Measurements from ENCODE around the gene PPP3R1. TPM values are rescaled to one million over a fixed set of nuclear protein-coding genes. Genes with fewer than 3 reads are reported as not detected.

Gene PPP3R1
- total and polyA plus RNA-seq, 9 of the 15 experiments (the other 6 are each of a cell fraction or from before 2014, with no cell fraction given): 3.7 to 70.0 (median 24.8) TPM

- TF ChIP-seq SFPQ (IDR thresholded peaks at IDR 0.05; ENCODE audit: low read depth, low read length): no peak
- TF ChIP-seq, protein P1, sequence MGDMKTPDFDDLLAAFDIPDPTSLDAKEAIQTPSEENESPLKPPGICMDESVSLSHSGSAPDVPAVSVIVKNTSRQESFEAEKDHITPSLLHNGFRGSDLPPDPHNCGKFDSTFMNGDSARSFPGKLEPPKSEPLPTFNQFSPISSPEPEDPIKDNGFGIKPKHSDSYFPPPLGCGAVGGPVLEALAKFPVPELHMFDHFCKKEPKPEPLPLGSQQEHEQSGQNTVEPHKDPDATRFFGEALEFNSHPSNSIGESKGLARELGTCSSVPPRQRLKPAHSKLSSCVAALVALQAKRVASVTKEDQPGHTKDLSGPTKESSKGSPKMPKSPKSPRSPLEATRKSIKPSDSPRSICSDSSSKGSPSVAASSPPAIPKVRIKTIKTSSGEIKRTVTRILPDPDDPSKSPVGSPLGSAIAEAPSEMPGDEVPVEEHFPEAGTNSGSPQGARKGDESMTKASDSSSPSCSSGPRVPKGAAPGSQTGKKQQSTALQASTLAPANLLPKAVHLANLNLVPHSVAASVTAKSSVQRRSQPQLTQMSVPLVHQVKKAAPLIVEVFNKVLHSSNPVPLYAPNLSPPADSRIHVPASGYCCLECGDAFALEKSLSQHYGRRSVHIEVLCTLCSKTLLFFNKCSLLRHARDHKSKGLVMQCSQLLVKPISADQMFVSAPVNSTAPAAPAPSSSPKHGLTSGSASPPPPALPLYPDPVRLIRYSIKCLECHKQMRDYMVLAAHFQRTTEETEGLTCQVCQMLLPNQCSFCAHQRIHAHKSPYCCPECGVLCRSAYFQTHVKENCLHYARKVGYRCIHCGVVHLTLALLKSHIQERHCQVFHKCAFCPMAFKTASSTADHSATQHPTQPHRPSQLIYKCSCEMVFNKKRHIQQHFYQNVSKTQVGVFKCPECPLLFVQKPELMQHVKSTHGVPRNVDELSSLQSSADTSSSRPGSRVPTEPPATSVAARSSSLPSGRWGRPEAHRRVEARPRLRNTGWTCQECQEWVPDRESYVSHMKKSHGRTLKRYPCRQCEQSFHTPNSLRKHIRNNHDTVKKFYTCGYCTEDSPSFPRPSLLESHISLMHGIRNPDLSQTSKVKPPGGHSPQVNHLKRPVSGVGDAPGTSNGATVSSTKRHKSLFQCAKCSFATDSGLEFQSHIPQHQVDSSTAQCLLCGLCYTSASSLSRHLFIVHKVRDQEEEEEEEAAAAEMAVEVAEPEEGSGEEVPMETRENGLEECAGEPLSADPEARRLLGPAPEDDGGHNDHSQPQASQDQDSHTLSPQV (IDR thresholded peaks at IDR 0.05): no peak; the same call in 1 of the 2 replicates
- peak; percentile 75 for TF ChIP-seq CHD1 (IDR thresholded peaks at IDR 0.05; ENCODE audit: low read length)
- TF ChIP-seq RBFOX2 (IDR thresholded peaks at IDR 0.05; ENCODE audit: low read depth, low read length): peak; percentile 49
- TF ChIP-seq PTRF (tag; IDR thresholded peaks at IDR 0.05): no peak
- no peak for TF ChIP-seq ARID1B (IDR thresholded peaks at IDR 0.05)
- no peak for TF ChIP-seq ZNF398 (CRISPR knock-in tag; IDR thresholded peaks at IDR 0.05)
- no peak for TF ChIP-seq FOXA1 (IDR thresholded peaks at IDR 0.05; ENCODE audit: borderline replicate concordance)
- TF ChIP-seq ZFPM2 (CRISPR knock-in tag; IDR thresholded peaks at IDR 0.05): no peak
- 0 out of 2 replicates have a peak, but pooled peaks have one; percentile 16 for TF ChIP-seq SMAD4 (CRISPR knock-in tag; conservative IDR thresholded peaks at IDR 0.05)
- TF ChIP-seq ZNF124 (CRISPR knock-in tag; IDR thresholded peaks at IDR 0.05): no peak
- TF ChIP-seq NEUROD1 (IDR thresholded peaks at IDR 0.05; ENCODE audit: borderline replicate concordance, low read depth, low read length, partially characterized antibody): peak; percentile 31
- peak; percentile 71 for TF ChIP-seq ETV1 (tag; conservative IDR thresholded peaks at IDR 0.05; ENCODE audit: low read depth)
- no peak for TF ChIP-seq PHF21A (IDR thresholded peaks at IDR 0.05; ENCODE audit: borderline replicate concordance, low read depth)
- peak; percentile 80 to 82 for TF ChIP-seq NRF1 (conservative IDR thresholded peaks at IDR 0.05 in 1 of 2, IDR thresholded peaks at IDR 0.05 in 1 of 2)
Measured at GRCh38 chr2:68251187-68251854, 1.0 kb downstream of the PPP3R1 start (continued).

Data from K562 (cell line).